PC-9 (cell line): ENCODE results near the gene ADAMTS20.

Experiments used
- CTCF ChIP-seq: fragments of 200-600 bp; sonication (generic); conservative IDR thresholded peaks from 2 replicates; pipeline ENCODE4 v1.6.1; 2017; ENCODE audit warnings: mixed run types, antibody characterized with exemption, mild to moderate bottlenecking, moderate library complexity
- EZH2 ChIP-seq: fragments of 200-600 bp; sonication (generic); IDR thresholded peaks from 2 replicates; pipeline ENCODE4 v1.8.0; 2017; ENCODE audit warnings: antibody characterized with exemption, low read depth

- TF ChIP-seq CTCF (no peak), EZH2 (no peak)
Observed at GRCh38 chr12:43428088-43428600, 123.9 kb downstream of the ADAMTS20 start.
